MCF 10A (cell line): ENCODE measurements around the gene TTC33. TPM values are rescaled to one million over a fixed set of nuclear protein-coding genes. Genes with fewer than 3 reads are reported as not detected.
"Not testable (repeated sequence)": the region's sequence is repeated elsewhere in the genome, so short reads cannot be mapped to it uniquely, and the experiment has no call there.

Source experiments
- BruUV-seq: library from RNA; stranded (reverse); fragments of 400-500 nt; replicated peaks from 2 replicates; lab custom pipeline; 2021; lab: Mats Ljungman, UMichigan
- CTCF ChIA-PET: fragments of 300-600 bp; sonication (Branson Sonifier 250); formaldehyde crosslinking; extraction: SDS; loops from one replicate; lab custom pipeline; 2021; ENCODE audit warnings: antibody characterized with exemption, inconsistent platforms; lab: Yijun Ruan, JAX
- POLR2A ChIA-PET: fragments of 300-600, 350-650 bp; sonication (Branson Sonifier 250); formaldehyde crosslinking; extraction: SDS; loops from one replicate; lab custom pipeline; 2020; ENCODE audit warnings: antibody characterized with exemption, inconsistent platforms; lab: Yijun Ruan, JAX
- DNase-seq: peaks from one replicate; pipeline ENCODE4 v3.0.0-alpha.2; 2018; ENCODE audit not compliant: unreplicated experiment
- H3K27ac Mint-ChIP-seq: one replicate; pipeline ENCODE4 v1.8.0; 2022; ENCODE audit warnings: mild to moderate bottlenecking, low read depth, mixed read lengths; ENCODE audit not compliant: unreplicated experiment
- H3K27me3 Mint-ChIP-seq: one replicate; pipeline ENCODE4 v1.8.0; 2022; ENCODE audit warnings: mixed read lengths; ENCODE audit not compliant: insufficient read depth, unreplicated experiment
- H3K36me3 Mint-ChIP-seq: one replicate; pipeline ENCODE4 v1.8.0; 2022; ENCODE audit warnings: mild to moderate bottlenecking, moderate library complexity, mixed read lengths; ENCODE audit not compliant: insufficient read depth, unreplicated experiment
- H3K4me1 Mint-ChIP-seq: one replicate; pipeline ENCODE4 v1.8.0; 2022; ENCODE audit warnings: mixed read lengths; ENCODE audit not compliant: insufficient read depth, unreplicated experiment
- H3K4me3 Mint-ChIP-seq: one replicate; pipeline ENCODE4 v1.8.0; 2022; ENCODE audit warnings: mild to moderate bottlenecking, moderate library complexity, mixed read lengths; ENCODE audit not compliant: unreplicated experiment
- H3K9me3 Mint-ChIP-seq: one replicate; pipeline ENCODE4 v1.8.0; 2022; ENCODE audit warnings: mixed read lengths; ENCODE audit not compliant: unreplicated experiment
- intact Hi-C: fragments of 100-400 bp; cut with micrococcal nuclease; formaldehyde crosslinking; loops from 2 replicates; pipeline ENCODE4 v1.14.1; 2022
- total RNA-seq: library from RNA; stranded (reverse); gene quantifications from 2 replicates; pipeline ENCODE4 v1.2.3, GENCODE V29; 2022
- TF ChIP-seq, protein P1 (sequence below): fragments of 200-600 bp; IDR thresholded peaks from one replicate; pipeline ENCODE4 v1.8.0; 2022; ENCODE audit warnings: antibody characterized with exemption, mild to moderate bottlenecking; ENCODE audit not compliant: unreplicated experiment

Gene TTC33
- total RNA-seq, 1 experiment from 2014 or later: 13.3 TPM

DNA sequence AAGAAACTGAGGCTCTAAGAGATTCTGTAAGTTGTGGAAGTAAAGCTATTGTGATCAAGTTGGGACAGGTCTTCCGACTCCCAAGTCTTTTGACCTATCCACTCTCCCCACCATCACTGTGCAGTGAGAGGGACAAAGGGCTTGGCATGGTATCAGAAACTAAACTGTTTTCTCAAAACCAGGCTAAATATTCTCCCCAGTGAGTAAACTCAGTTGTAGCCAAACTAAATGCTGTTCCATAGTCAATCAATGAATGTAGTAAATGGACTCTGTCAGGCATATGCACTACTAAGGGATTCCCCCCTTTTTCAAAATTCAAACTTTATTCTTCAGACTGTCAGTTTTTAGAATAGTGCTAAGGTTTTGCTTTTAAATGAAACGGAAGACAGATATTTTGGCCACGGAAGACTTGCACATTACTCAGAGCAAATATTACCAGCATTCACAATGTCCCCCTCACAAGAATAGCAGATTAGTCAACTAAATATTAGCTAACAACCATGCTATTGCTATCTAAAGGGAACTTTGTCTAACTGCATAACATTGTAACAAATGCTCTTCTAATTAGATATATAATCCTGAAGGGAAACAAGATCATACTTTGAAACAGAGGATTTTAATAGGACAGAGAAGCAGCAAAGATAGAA, 35.3 kb upstream of the TTC33 start:
- H3K9me3 Mint-ChIP-seq: peaks cover 9% of the 10 kb centered on the region
- H3K27ac Mint-ChIP-seq: no peak overlapping the region
- DNase-seq: no peak
- POLR2A ChIA-PET: interaction anchor here (0.7 to 1.3 kb wide), 6 partner anchors 10 to 45 kb away, joined by 3 to 4 read pairs (median 3); partner anchors contain the start of genes RPL37 and TTC33
- CTCF ChIA-PET: interaction anchor here (0.6 to 0.9 kb wide), 3 partner anchors 11 to 624 kb away, joined by 3 to 4 read pairs (median 3); no protein-coding TSS in a partner anchor
- peaks cover 13% of the 10 kb centered on the region for H3K36me3 Mint-ChIP-seq
- no peaks in the 10 kb centered on the region for H3K27me3 Mint-ChIP-seq
- no TSS peak for BruUV-seq
- H3K4me1 Mint-ChIP-seq: peaks cover 15% of the 10 kb centered on the region
- H3K4me3 Mint-ChIP-seq: no peak overlapping the region
- TF ChIP-seq, protein P1, sequence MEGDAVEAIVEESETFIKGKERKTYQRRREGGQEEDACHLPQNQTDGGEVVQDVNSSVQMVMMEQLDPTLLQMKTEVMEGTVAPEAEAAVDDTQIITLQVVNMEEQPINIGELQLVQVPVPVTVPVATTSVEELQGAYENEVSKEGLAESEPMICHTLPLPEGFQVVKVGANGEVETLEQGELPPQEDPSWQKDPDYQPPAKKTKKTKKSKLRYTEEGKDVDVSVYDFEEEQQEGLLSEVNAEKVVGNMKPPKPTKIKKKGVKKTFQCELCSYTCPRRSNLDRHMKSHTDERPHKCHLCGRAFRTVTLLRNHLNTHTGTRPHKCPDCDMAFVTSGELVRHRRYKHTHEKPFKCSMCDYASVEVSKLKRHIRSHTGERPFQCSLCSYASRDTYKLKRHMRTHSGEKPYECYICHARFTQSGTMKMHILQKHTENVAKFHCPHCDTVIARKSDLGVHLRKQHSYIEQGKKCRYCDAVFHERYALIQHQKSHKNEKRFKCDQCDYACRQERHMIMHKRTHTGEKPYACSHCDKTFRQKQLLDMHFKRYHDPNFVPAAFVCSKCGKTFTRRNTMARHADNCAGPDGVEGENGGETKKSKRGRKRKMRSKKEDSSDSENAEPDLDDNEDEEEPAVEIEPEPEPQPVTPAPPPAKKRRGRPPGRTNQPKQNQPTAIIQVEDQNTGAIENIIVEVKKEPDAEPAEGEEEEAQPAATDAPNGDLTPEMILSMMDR: no peak
- intact Hi-C loops: no loop called here

DNA sequence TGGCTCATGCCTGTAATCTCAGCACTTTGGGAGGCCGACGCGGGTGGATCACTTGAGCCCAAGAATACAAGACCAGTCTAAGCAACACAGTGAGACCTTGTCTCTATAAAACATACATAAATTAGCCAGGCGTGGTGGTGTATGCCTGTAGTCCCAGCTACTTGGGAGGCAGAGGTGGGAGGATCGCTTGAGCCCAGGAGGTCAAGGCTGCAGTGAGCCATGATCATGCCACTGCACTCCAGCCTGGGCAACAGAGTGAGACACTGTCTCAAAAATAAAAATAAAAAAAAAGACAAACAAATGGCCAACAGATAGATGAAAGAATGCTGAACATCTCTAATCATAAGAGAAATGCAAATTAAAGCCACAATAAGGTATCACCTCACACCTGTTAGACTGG, 33.2 kb upstream of the TTC33 start:
- POLR2A ChIA-PET, H3K36me3 Mint-ChIP-seq, intact Hi-C loops, H3K4me3 Mint-ChIP-seq, H3K4me1 Mint-ChIP-seq, DNase-seq, H3K27me3 Mint-ChIP-seq, BruUV-seq, H3K9me3 Mint-ChIP-seq, CTCF ChIA-PET, H3K27ac Mint-ChIP-seq: not testable (repeated sequence)

DNA sequence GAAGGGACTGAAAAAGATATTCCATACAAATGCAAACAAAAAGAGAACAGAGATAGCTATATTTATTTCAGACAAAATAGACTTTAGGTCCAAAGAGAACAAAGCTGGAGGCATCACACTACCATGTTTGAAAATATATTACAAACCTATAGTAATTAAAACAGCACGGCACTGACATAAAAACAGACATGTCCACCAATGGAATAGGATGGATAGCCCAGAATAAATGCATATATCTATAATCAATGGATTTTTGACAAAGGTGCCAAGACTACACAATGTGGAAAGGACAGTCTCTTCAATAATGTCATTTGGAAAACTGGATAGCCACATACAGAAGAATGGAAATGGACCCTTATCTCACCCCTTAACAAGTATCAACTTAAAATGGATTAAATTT, 32.2 kb upstream of the TTC33 start:
- BruUV-seq: no TSS peak
- CTCF ChIA-PET: interaction anchor here (0.7 to 1.4 kb wide), 3 partner anchors 11 to 83 kb away, joined by 3 to 4 read pairs (median 3); no protein-coding TSS in a partner anchor
- TF ChIP-seq, protein P1: no peak
- no peak overlapping the region for H3K27ac Mint-ChIP-seq
- H3K9me3 Mint-ChIP-seq: peaks cover 9% of the 10 kb centered on the region
- H3K4me1 Mint-ChIP-seq: peaks cover 10% of the 10 kb centered on the region
- POLR2A ChIA-PET: interaction anchor here (2.5 kb wide), 1 partner anchor 10 kb away, joined by 5 read pairs; no protein-coding TSS in a partner anchor
- H3K4me3 Mint-ChIP-seq: no peak overlapping the region
- intact Hi-C loops: no loop called here
- DNase-seq: no peak
- peaks cover 7% of the 10 kb centered on the region for H3K36me3 Mint-ChIP-seq
- no peaks in the 10 kb centered on the region for H3K27me3 Mint-ChIP-seq

DNA sequence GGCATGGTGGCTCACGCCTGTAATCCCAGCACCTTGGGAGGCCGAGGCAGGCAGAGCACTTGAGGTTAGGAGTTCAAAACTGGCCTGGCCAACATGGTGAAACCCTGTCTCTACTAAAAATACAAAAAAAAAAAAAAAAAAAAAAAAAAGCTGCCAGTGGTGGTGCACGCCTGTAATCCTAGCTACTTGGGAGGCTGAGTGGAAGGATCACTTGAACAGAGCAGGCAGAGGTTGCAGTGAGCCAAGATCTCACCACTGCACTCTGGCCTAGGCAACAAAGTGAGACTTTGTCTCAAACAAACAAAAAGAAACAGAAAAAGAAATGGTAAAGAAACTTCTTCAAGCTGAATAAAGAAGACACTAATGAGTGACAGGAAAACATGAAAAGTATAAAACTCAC, 30.9 kb upstream of the TTC33 start:
- peaks cover 19% of the 10 kb centered on the region for H3K4me1 Mint-ChIP-seq
- BruUV-seq, H3K36me3 Mint-ChIP-seq, H3K9me3 Mint-ChIP-seq, H3K4me3 Mint-ChIP-seq, H3K27ac Mint-ChIP-seq, DNase-seq, H3K27me3 Mint-ChIP-seq, intact Hi-C loops: not testable (repeated sequence)
- ChIA-PET CTCF (interaction anchor here (0.6 kb wide), 1 partner anchor 10 kb away, joined by 3 read pairs; no protein-coding TSS in a partner anchor), POLR2A (interaction anchor here (0.6 to 2.5 kb wide), 5 partner anchors 9 to 375 kb away, joined by 3 to 5 read pairs (median 3); no protein-coding TSS in a partner anchor)

DNA sequence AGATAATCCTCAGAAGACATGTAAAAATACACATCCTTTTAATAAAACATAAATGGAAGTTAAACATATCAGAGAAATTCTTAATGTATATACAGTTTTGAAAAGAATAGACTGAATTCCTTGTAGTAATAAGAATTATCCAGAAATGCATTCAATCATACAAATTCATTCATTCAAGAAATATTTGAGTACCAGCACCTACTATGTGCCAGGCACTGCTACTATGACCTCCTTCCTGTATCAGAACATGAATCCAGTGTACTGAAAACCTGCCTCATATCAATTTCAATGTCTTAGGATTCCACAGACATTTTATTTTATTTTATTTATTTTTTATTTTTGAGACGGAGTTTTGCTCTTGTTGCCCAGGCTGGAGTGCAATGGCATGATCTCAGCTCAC, 29.2 kb upstream of the TTC33 start:
- H3K27me3 Mint-ChIP-seq: no peaks in the 10 kb centered on the region
- ChIA-PET CTCF (no interaction called here), POLR2A (interaction anchor here (0.9 kb wide), 1 partner anchor 50 kb away, joined by 5 read pairs; the partner anchor contains the start of gene RPL37)
- H3K4me1 Mint-ChIP-seq: peaks cover 24% of the 10 kb centered on the region
- TF ChIP-seq, protein P1: no peak
- H3K36me3 Mint-ChIP-seq: peaks cover 7% of the 10 kb centered on the region
- BruUV-seq: no TSS peak
- DNase-seq: no peak
- H3K9me3 Mint-ChIP-seq: peaks cover 9% of the 10 kb centered on the region
- no peak overlapping the region for H3K4me3 Mint-ChIP-seq
- no peak overlapping the region for H3K27ac Mint-ChIP-seq
- intact Hi-C loops: no loop called here
